MM.1S (cell line): ENCODE results near the gene ANKRD44.

Experiments
- DNase-seq: peaks from one replicate; pipeline ENCODE4 v3.0.0-alpha.2; 2015
- H2AFZ ChIP-seq: fragments of 300-600 bp; sonication (generic); 2 replicates; pipeline ENCODE4 v1.6.0; 2016; ENCODE audit warnings: antibody characterized with exemption, low read length
- H3F3A ChIP-seq: fragments of 300-600 bp; sonication (generic); 2 replicates; pipeline ENCODE4 v1.6.1; 2016; ENCODE audit warnings: mild to moderate bottlenecking, antibody characterized with exemption, low read length, moderate library complexity, mixed read lengths; ENCODE audit not compliant: insufficient read depth
- H3K27ac ChIP-seq: fragments of 300-600 bp; sonication (generic); 2 replicates; pipeline ENCODE4 v1.5.1; 2016; ENCODE audit warnings: mild to moderate bottlenecking, low read length
- H3K27me3 ChIP-seq: fragments of 300-600 bp; sonication (generic); replicated peaks from 2 replicates; pipeline ENCODE4 v1.6.0; 2016; ENCODE audit warnings: low read length; ENCODE audit not compliant: insufficient read depth
- H3K36me3 ChIP-seq: fragments of 300-600 bp; sonication (generic); replicated peaks from 2 replicates; pipeline ENCODE4 v1.6.1; 2016; ENCODE audit warnings: mild to moderate bottlenecking, low read length, mixed read lengths; ENCODE audit not compliant: insufficient read depth
- H3K4me1 ChIP-seq: fragments of 300-600 bp; sonication (generic); 2 replicates; pipeline ENCODE4 v1.6.1; 2016; ENCODE audit warnings: low read length, mixed read lengths
- H3K4me2 ChIP-seq: fragments of 300-600 bp; sonication (generic); 2 replicates; pipeline ENCODE4 v1.6.0; 2016; ENCODE audit warnings: low read depth, low read length
- H3K4me3 ChIP-seq: fragments of 300-600 bp; sonication (generic); 2 replicates; pipeline ENCODE4 v1.5.1; 2016; ENCODE audit warnings: low read length, mixed read lengths
- H3K79me2 ChIP-seq: fragments of 300-600 bp; sonication (generic); 2 replicates; pipeline ENCODE4 v1.6.1; 2016; ENCODE audit warnings: mixed run types, low read length, mixed read lengths
- H3K9ac ChIP-seq: fragments of 300-600 bp; sonication (generic); 2 replicates; pipeline ENCODE4 v1.6.1; 2016; ENCODE audit warnings: low read length, mixed read lengths
- H3K9me2 ChIP-seq: fragments of 300-600 bp; sonication (generic); replicated peaks from 2 replicates; pipeline ENCODE4 v1.6.1; 2016; ENCODE audit warnings: mild to moderate bottlenecking, low read length, mixed read lengths; ENCODE audit not compliant: insufficient read depth
- H3K9me3 ChIP-seq: fragments of 300-600 bp; sonication (generic); replicated peaks from 2 replicates; pipeline ENCODE4 v1.6.1; 2016; ENCODE audit warnings: mild to moderate bottlenecking, low read length, mixed read lengths; ENCODE audit not compliant: insufficient read depth
- H4K20me1 ChIP-seq: fragments of 300-600 bp; sonication (generic); 2 replicates; pipeline ENCODE4 v1.6.1; 2016; ENCODE audit warnings: mild to moderate bottlenecking, low read length, moderate library complexity, mixed read lengths; ENCODE audit not compliant: insufficient read depth
- CTCF ChIP-seq: fragments of 300-600 bp; sonication (generic); IDR thresholded peaks from 2 replicates; pipeline ENCODE4 v1.5.1; 2016; ENCODE audit warnings: antibody characterized with exemption, low read length, mixed read lengths
- EZH2 ChIP-seq: fragments of 300-600 bp; sonication (generic); optimal IDR thresholded peaks from 2 replicates; pipeline ENCODE3; 2017; ENCODE audit warnings: low read depth, mild to moderate bottlenecking, antibody characterized with exemption, low read length, mixed read lengths
- EZH2phosphoT487 ChIP-seq: fragments of 300-600 bp; sonication (generic); IDR thresholded peaks from 2 replicates; pipeline ENCODE4 v1.6.1; 2018; ENCODE audit warnings: antibody characterized with exemption, low read length

Gene ANKRD44

DNA sequence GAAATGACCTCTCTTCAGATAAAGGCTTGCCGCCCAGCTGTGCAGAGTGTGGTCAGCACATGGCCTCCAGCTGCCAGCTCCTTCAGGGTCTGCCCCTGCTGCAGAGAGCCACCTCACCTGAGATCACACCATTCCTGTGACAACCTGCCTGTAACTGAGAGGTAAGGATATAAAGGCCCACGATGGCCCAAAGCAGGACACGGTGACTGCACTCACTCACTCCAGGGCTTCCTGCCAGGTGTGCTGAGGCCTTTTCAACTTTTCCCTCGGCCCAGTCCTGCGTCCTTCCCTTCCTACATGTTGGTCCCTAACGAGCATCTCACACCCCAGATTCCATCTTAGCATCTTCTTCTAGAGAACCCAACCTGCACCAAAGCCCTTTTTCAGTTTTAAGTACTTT lies 36.2 kb downstream of the ANKRD44 start:
- H3K36me3 ChIP-seq, result no peaks in the 10 kb centered on the region
- no peak overlapping the region for H2AFZ ChIP-seq
- peaks cover 98% of the 10 kb centered on the region for H3K79me2 ChIP-seq
- no peaks in the 10 kb centered on the region for H3K27me3 ChIP-seq
- H3K9me2 ChIP-seq, result no peaks in the 10 kb centered on the region
- H3K4me1 ChIP-seq, result no peaks in the 10 kb centered on the region
- H3K9me3 ChIP-seq, result no peaks in the 10 kb centered on the region
- no peak overlapping the region for H3K9ac ChIP-seq
- no peak overlapping the region for H3K4me3 ChIP-seq
- no peak overlapping the region for H3K27ac ChIP-seq
- no peaks in the 10 kb centered on the region for H4K20me1 ChIP-seq
- TF ChIP-seq EZH2, result no peak
- no peak for TF ChIP-seq EZH2phosphoT487
- no peak for TF ChIP-seq CTCF
- no peaks in the 10 kb centered on the region for H3F3A ChIP-seq
- H3K4me2 ChIP-seq, result no peak overlapping the region
- no peak for DNase-seq

DNA sequence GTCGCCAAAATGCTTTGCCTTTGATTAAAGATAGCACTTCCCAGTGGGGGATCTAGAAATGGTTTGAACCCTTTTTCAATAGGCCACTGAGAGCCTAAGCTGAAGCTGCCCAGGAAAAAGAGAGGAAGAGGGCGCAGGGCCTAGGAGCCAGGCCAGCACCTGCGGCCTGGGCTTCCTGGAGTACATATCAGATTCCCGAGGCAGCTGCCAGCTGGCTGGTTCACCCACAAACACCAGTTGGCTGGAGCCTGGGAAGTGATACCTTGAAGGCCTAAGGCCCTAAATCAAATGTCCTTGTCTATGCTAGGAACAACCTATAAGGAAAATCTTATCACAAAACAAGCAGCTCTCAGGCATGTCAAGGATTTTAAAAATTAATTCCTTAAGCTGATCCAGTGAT lies 37.1 kb downstream of the ANKRD44 start:
- Histone ChIP-seq H3K36me3 (no peaks in the 10 kb centered on the region), H3K9me2 (no peaks in the 10 kb centered on the region), H3K4me1 (no peaks in the 10 kb centered on the region), H2AFZ (no peak overlapping the region), H3F3A (no peaks in the 10 kb centered on the region), H3K9ac (no peak overlapping the region), H3K27ac (no peak overlapping the region), H4K20me1 (no peaks in the 10 kb centered on the region), H3K9me3 (no peaks in the 10 kb centered on the region), H3K4me2 (no peak overlapping the region), H3K79me2 (peaks cover 98% of the 10 kb centered on the region), H3K4me3 (no peak overlapping the region), H3K27me3 (no peaks in the 10 kb centered on the region)
- DNase-seq, result no peak
- TF ChIP-seq CTCF (no peak), EZH2 (no peak), EZH2phosphoT487 (no peak)

- Histone ChIP-seq H3K79me2 (peaks cover 98% of the 10 kb centered on the region), H3K4me1 (no peaks in the 10 kb centered on the region), H3F3A (no peaks in the 10 kb centered on the region), H3K27me3 (no peaks in the 10 kb centered on the region), H3K9ac (no peak overlapping the region), H3K9me2 (no peaks in the 10 kb centered on the region), H3K9me3 (no peaks in the 10 kb centered on the region), H2AFZ (no peak overlapping the region), H3K4me3 (no peak overlapping the region), H4K20me1 (no peaks in the 10 kb centered on the region), H3K27ac (no peak overlapping the region), H3K4me2 (no peak overlapping the region), H3K36me3 (no peaks in the 10 kb centered on the region)
- DNase-seq, result no peak
- TF ChIP-seq EZH2phosphoT487 (no peak), EZH2 (no peak), CTCF (no peak)
These were observed 40.0 kb downstream of the ANKRD44 start for GRCh38 chr2:197270601-197271000.

DNA sequence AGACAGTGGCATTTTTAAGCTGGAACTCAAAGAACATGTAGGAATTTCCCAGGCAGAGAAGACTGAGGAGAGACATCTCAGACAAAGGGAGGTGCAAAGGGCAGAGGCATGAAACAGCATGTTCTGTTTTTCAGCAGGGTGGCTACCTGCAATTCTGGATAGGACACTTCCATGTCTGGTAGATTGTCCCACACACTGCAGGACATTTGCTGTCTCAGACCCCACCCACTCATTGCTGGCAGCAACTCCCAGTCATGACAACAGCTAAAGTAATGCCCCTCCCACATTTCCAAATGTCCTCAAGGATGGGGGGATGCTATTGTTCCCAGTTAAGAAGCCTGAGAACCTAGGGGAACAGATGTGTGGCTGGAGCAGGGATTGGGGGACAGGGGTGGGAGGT lies 40.8 kb downstream of the ANKRD44 start:
- Histone ChIP-seq H3K4me1 (no peaks in the 10 kb centered on the region), H2AFZ (no peak overlapping the region), H3K79me2 (peaks cover 98% of the 10 kb centered on the region), H3K9me2 (no peaks in the 10 kb centered on the region), H3K36me3 (no peaks in the 10 kb centered on the region), H3K4me2 (no peak overlapping the region), H3K27me3 (no peaks in the 10 kb centered on the region), H3K9me3 (no peaks in the 10 kb centered on the region), H4K20me1 (no peaks in the 10 kb centered on the region), H3F3A (no peaks in the 10 kb centered on the region), H3K9ac (no peak overlapping the region), H3K4me3 (no peak overlapping the region), H3K27ac (no peak overlapping the region)
- TF ChIP-seq EZH2, result no peak
- TF ChIP-seq CTCF, result no peak
- TF ChIP-seq EZH2phosphoT487, result no peak
- DNase-seq, result no peak
